GM12873 (cell line): Measurements from ENCODE around the gene TGFBR3.

ENCODE experiments used
- CTCF ChIP-seq: IDR thresholded peaks from 2 replicates; pipeline ENCODE4 v1.5.1; 2012; ENCODE audit warnings: low read depth, mild to moderate bottlenecking, moderate library complexity, low read length, control low read depth; ENCODE audit not compliant: insufficient read depth; ENCODE audit errors: missing control alignments

The TGFBR3 gene

GRCh38 chr1:91916046-91916445, 30.1 kb upstream of the TGFBR3 start:
- TF ChIP-seq CTCF = no peak

DNA sequence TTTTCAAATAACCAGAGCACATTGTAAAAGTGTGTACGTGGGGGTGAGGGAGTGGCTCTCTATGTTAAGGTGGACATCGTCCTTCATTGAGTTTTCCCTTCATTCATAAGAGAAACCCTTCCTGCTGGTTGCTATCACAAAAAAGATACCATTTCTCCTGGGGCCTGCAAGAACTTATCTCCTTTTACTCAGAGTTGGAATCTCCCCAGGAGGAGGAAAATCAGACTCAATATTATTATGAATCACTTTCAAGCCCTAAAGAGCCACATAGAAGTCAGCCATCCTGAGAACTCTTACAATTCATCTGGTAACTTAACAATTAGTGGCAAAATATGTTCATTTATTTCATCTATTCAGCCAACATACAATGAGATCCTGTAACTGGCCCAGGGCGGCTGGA, 27.1 kb upstream of the TGFBR3 start:
- TF ChIP-seq CTCF = no peak

DNA sequence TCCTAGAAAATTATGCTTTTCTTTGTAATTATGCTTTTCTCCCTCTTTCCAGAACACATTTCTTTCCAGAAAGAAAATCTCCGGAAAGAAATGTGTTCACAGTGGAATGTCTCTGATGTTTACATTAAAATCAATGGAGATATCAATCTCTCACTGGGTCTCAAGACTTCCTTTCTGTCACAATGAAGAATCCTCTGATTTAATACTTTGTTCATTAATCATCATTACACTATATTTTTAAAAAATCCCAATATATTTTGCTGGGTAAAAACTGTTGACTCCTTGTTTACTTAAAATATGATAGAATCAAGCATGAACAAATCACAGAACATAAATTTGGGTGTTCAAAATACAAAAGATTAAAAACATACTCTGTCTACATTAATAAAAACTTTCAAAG, 26.3 kb upstream of the TGFBR3 start:
- TF ChIP-seq CTCF = no peak

DNA sequence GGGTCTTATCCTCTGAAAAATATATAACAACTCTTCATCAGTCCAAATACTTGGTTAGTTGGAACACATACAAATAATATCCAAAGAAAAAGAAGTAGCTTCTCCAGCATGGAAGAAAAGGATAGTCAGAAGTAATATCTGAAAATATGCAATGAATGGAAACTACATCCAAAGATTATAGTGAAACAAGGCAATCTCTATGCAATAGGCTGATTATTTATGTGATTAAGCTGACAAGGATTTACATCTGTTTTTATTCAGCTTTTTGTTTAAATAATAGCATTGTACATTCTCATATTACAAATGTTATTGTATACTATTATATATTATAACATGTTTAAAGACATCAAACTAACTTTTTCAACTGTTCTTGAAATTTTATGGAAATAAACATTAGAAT, 15.3 kb upstream of the TGFBR3 start:
- no peak for TF ChIP-seq CTCF

- TF ChIP-seq CTCF = no peak
Measured at GRCh38 chr1:91900562-91900961, 14.6 kb upstream of the TGFBR3 start.

- no peak for TF ChIP-seq CTCF
Measured at GRCh38 chr1:91897016-91897415, 11.1 kb upstream of the TGFBR3 start.

DNA sequence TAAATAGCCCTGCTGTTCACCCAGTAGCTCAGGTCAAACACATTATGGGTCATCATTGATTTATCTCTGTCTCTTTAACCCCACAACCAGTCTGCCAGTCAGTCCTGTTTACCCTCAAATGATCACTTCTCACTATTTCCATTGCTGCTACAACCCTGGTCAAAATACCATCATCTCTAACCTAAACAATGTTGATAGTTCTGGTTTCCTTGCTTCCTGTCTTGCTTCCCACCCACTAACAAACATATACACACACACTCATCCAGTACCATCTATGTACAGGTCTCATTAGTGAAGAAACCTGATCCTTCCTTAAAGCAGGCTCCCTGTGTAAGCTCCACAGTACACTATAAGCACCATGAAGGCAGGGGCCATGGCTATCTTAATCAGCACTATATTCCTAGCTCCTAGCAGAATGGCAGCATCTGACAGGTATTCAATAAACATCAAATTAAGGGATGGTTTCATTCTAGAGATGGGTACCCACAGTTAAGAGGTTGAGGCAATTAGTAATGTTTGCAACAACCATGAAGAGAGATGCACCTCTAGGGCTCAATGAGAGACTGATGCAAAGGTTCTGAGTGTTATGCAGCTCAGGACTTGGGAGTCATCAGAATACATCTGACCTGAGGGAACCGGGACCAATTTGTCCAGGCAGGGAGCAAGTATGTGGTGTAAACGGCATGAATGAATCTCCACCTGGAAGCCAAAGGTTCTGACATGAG, 10.0 kb upstream of the TGFBR3 start:
- no peak for TF ChIP-seq CTCF
